ENCODE data around the gene PRSS53. TPM values are rescaled to one million over a fixed set of nuclear protein-coding genes. Genes with fewer than 3 reads are reported as not detected.

The PRSS53 gene
- total RNA-seq, 1 experiment from 2014 or later = 9.2 TPM

GRCh38 chr16:31079342-31079944 is 9.3 kb downstream of the PRSS53 start:
- DNase-seq (ENCODE audit: low read depth) = no peak

GRCh38 chr16:31078597-31079341 is 10.0 kb downstream of the PRSS53 start:
- DNase-seq (ENCODE audit: low read depth) = no peak

- no peak for DNase-seq (ENCODE audit: low read depth)
Measured at GRCh38 chr16:31077592-31078396, 10.9 kb downstream of the PRSS53 start.

- no peak for DNase-seq (ENCODE audit: low read depth)
Measured at GRCh38 chr16:31077024-31077423, 11.7 kb downstream of the PRSS53 start.

- DNase-seq (ENCODE audit: low read depth) = no peak
Measured at GRCh38 chr16:31076319-31076718, 12.4 kb downstream of the PRSS53 start.

- no peak for DNase-seq (ENCODE audit: low read depth)
Measured at GRCh38 chr16:31074814-31075183, 13.9 kb downstream of the PRSS53 start.

GRCh38 chr16:31073970-31074813 is 14.6 kb downstream of the PRSS53 start, which contains the start of the genes ZNF646 and ZNF668:
TSS of gene ZNF646 (plus strand) at chr16:31074422. CDS start at chr16:31076325, 1,903 bp downstream.
TSS of gene ZNF668 (minus strand) at chr16:31074240. CDS start at chr16:31064459, 9,781 bp downstream.
- peak; percentile 99 for DNase-seq (ENCODE audit: low read depth)

GRCh38 chr16:31073142-31073969 is 15.4 kb downstream of the PRSS53 start:
- DNase-seq (ENCODE audit: low read depth) = peak; percentile 89

GRCh38 chr16:31072540-31073141 is 16.1 kb downstream of the PRSS53 start:
- DNase-seq (ENCODE audit: low read depth) = peak; percentile 68

GRCh38 chr16:31071861-31072260 is 16.9 kb downstream of the PRSS53 start:
- DNase-seq (ENCODE audit: low read depth) = peak; percentile 100

- no peak for DNase-seq (ENCODE audit: low read depth)
Measured at GRCh38 chr16:31067342-31067741, 21.4 kb downstream of the PRSS53 start.

GRCh38 chr16:31064882-31065461 is 23.8 kb downstream of the PRSS53 start:
- peak; percentile 100 for DNase-seq (ENCODE audit: low read depth)

- no peak for DNase-seq (ENCODE audit: low read depth)
Measured at GRCh38 chr16:31063843-31064611, 24.7 kb downstream of the PRSS53 start.

GRCh38 chr16:31063495-31063842 is 25.3 kb downstream of the PRSS53 start:
- DNase-seq (ENCODE audit: low read depth) = no peak

- DNase-seq (ENCODE audit: low read depth) = no peak
Measured at GRCh38 chr16:31061813-31062440, 26.8 kb downstream of the PRSS53 start.

- DNase-seq (ENCODE audit: low read depth) = no peak
Measured at GRCh38 chr16:31061126-31061812, 27.5 kb downstream of the PRSS53 start.

- DNase-seq (ENCODE audit: low read depth) = no peak
Measured at GRCh38 chr16:31055613-31056012, 33.1 kb downstream of the PRSS53 start.

- peak; percentile 99 for DNase-seq (ENCODE audit: low read depth)
Measured at GRCh38 chr16:31052114-31052513, 36.6 kb downstream of the PRSS53 start.

Measured in LHCN-M2 (cell line).